A549 (cell line): Measurements from ENCODE around the gene SSC4D. TPM values are rescaled to one million over a fixed set of nuclear protein-coding genes. Genes with fewer than 3 reads are reported as not detected.

ENCODE experiments used
- ATAC-seq, 2 experiments: fragments of 200-7000 bp in 1 of 2; fragments of >200 bp in 1 of 2; cut with Nextera tagmentation in 1 of 2; cut with Tn5 transposase in 1 of 2; 3 replicates each; pipeline versions ENCODE4 v1.8.0 to v1.9.1; 2018 to 2020; ENCODE audit warnings: mild to moderate bottlenecking in 1 of 2, moderate library complexity in 1 of 2
- CTCF ChIA-PET: fragments of 300-600 bp; sonication (Branson Sonifier 250); formaldehyde crosslinking; extraction: SDS; loops from one replicate; lab custom pipeline; 2021; ENCODE audit warnings: antibody characterized with exemption, inconsistent platforms; lab: Yijun Ruan, JAX
- POLR2A ChIA-PET: fragments of 350-600 bp; formaldehyde crosslinking; extraction: SDS; loops from one replicate; lab custom pipeline; 2021; ENCODE audit warnings: antibody characterized with exemption, inconsistent platforms; lab: Yijun Ruan, JAX
- DNase-seq, 2 experiments: peaks; one replicate each; pipeline versions ENCODE4 v3.0.0 to v3.0.0-alpha.2; 2011 to 2016; ENCODE audit warnings: low read depth in 1 of 2, low spot score in 1 of 2
- FAIRE-seq: peaks from 2 replicates; lab custom pipeline; 2011; peaks lifted over from hg19 to GRCh38; lab: Jason Lieb, UNC
- H3K27ac ChIP-seq, 2 experiments: fragments of >200 bp; sonication (Bioruptor Twin); formaldehyde crosslinking; 3 replicates each; pipeline ENCODE4 v1.5.1; 2016 to 2017
- H3K4me1 ChIP-seq: fragments of >200 bp; sonication (Bioruptor Twin); formaldehyde crosslinking; 3 replicates; pipeline ENCODE4 v1.6.1; 2016
- H3K4me2 ChIP-seq: fragments of >200 bp; sonication (Bioruptor Twin); formaldehyde crosslinking; 3 replicates; pipeline ENCODE4 v1.6.1; 2016
- H3K4me3 ChIP-seq: fragments of >200 bp; sonication (Bioruptor Twin); formaldehyde crosslinking; 3 replicates; pipeline ENCODE4 v1.5.1; 2016
- H3K9me3 ChIP-seq: fragments of >200 bp; sonication (Bioruptor Twin); formaldehyde crosslinking; 3 replicates; pipeline ENCODE4 v1.6.1; 2016
- BCL3 ChIP-seq: fragments of >200 bp; sonication (Bioruptor Twin); formaldehyde crosslinking; IDR thresholded peaks from 3 replicates; pipeline ENCODE4 v1.6.1; 2016
- BHLHE40 ChIP-seq: IDR thresholded peaks from 2 replicates; pipeline ENCODE4 v1.6.1; 2012; ENCODE audit warnings: low read depth, low read length, inconsistent platforms
- CEBPB ChIP-seq, 2 experiments: fragments of >200 bp in 1 of 2; sonication (Bioruptor Twin) in 1 of 2; formaldehyde crosslinking in 1 of 2; IDR thresholded peaks; 2 replicates each; pipeline ENCODE4 v1.6.1; 2012 to 2016
- CHD2 ChIP-seq: fragments of 150-350 bp; IDR thresholded peaks from 2 replicates; pipeline ENCODE4 v1.6.1; 2014; ENCODE audit warnings: low read length; ENCODE audit not compliant: partially characterized antibody
- EHF ChIP-seq: fragments of 250-450 bp; sonication (Bioruptor Pico); IDR thresholded peaks from 2 replicates; pipeline ENCODE4 v1.5.0; 2020; ENCODE audit warnings: mild to moderate bottlenecking
- FOSB ChIP-seq: fragments of 250-450 bp; sonication (Bioruptor Pico); IDR thresholded peaks from 2 replicates; pipeline ENCODE4 v1.5.0; 2020; ENCODE audit warnings: mild to moderate bottlenecking, moderate library complexity
- GATA3 ChIP-seq: IDR thresholded peaks from 2 replicates; pipeline ENCODE4 v1.6.1; 2012; ENCODE audit warnings: borderline replicate concordance
- HEYL ChIP-seq: fragments of 250-450 bp; sonication (Bioruptor Pico); IDR thresholded peaks from 2 replicates; pipeline ENCODE4 v1.8.0; 2021; ENCODE audit warnings: mild to moderate bottlenecking, moderate library complexity
- HOXA7 ChIP-seq: fragments of 250-450 bp; sonication (Bioruptor Pico); IDR thresholded peaks from 2 replicates; pipeline ENCODE4 v1.5.0; 2020; ENCODE audit warnings: mild to moderate bottlenecking, moderate library complexity
- HOXB5 ChIP-seq: fragments of 250-450 bp; sonication (Bioruptor Pico); IDR thresholded peaks from 2 replicates; pipeline ENCODE4 v1.5.0; 2020; ENCODE audit warnings: mild to moderate bottlenecking, moderate library complexity
- JUN ChIP-seq, 2 experiments: fragments of >200 bp; sonication (Bioruptor Twin); formaldehyde crosslinking; IDR thresholded peaks; 2 replicates in 1 of 2; 3 replicates in 1 of 2; pipeline ENCODE4 v1.6.1; 2016 to 2017
- MAZ ChIP-seq: fragments of 150-350 bp; IDR thresholded peaks from 2 replicates; pipeline ENCODE4 v1.6.1; 2014; ENCODE audit warnings: antibody characterized with exemption, low read depth, low read length, borderline replicate concordance
- POLR2AphosphoS2 ChIP-seq: conservative IDR thresholded peaks from 2 replicates; pipeline ENCODE4 v1.6.1; 2012; ENCODE audit warnings: low read length, improper control_type of control experiment, inconsistent platforms
- TP53 ChIP-seq: fragments of 250-450 bp; sonication (Bioruptor Pico); IDR thresholded peaks from 2 replicates; pipeline ENCODE4 v1.5.0; 2021; ENCODE audit warnings: mild to moderate bottlenecking, moderate library complexity
- ZNF302 ChIP-seq: fragments of 250-450 bp; sonication (Bioruptor Pico); IDR thresholded peaks from 2 replicates; pipeline ENCODE4 v1.9.0; 2021; ENCODE audit warnings: inconsistent platforms, mild to moderate bottlenecking, moderate library complexity
- WGBS: methylation state at CpG from one replicate; pipeline ENCODE4 v1.1.6; 2017; ENCODE audit errors: missing lambda C conversion rate; 5-methylcytosine and 5-hydroxymethylcytosine counted together
- polyA plus RNA-seq, 4 experiments: library from polyadenylated mRNA; depleted of rRNA in 3 of 4; stranded (reverse); fragments of >200 nt; fragmentation: RNase III in 1 of 4; extraction: RNeasy Plus Mini Kit Qiagen cat#74134 plus additional on column Dnase treatment in 1 of 4; gene quantifications; 2 replicates in 3 of 4; 3 replicates in 1 of 4; pipeline ENCODE4 v1.2.3, GENCODE V29; 2011 to 2017
- TF ChIP-seq, protein P1 (sequence below): IDR thresholded peaks from 2 replicates; pipeline ENCODE4 v1.6.1; 2012
- TF ChIP-seq, protein P2 (sequence below): fragments of 250-450 bp; sonication (Bioruptor Pico); IDR thresholded peaks from 2 replicates; pipeline ENCODE4 v1.5.0; 2021; ENCODE audit warnings: mild to moderate bottlenecking, moderate library complexity, borderline replicate concordance

The SSC4D gene
- polyA plus RNA-seq, 2 of the 4 experiments (the other 2 are of a cell fraction), result 0.45 to 0.79 TPM

GRCh38 chr7:76381814-76382213 lies 27.7 kb downstream of the SSC4D start:
- no peak for TF ChIP-seq CHD2
- TF ChIP-seq, protein P1, sequence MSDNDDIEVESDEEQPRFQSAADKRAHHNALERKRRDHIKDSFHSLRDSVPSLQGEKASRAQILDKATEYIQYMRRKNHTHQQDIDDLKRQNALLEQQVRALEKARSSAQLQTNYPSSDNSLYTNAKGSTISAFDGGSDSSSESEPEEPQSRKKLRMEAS, result no peak
- TF ChIP-seq POLR2AphosphoS2, result no peak
- no peak for TF ChIP-seq HOXA7 (CRISPR knock-in tag)
- TF ChIP-seq HEYL, result no peak
- TF ChIP-seq, all 56 proteins: peak for 0
- POLR2A ChIA-PET, result interaction anchor here (0.7 kb wide), 1 partner anchor 9 kb away, joined by 3 read pairs; no protein-coding TSS in a partner anchor
- CTCF ChIA-PET, result interaction anchor here (1.1 kb wide), 1 partner anchor 8 kb away, joined by 4 read pairs; no protein-coding TSS in a partner anchor
- Histone ChIP-seq H3K9me3 (no peaks in the 10 kb centered on the region), H3K27ac (peak overlapping the region in 1 of 2 experiments; percentile 96; a peak in 3 of 6 replicates), H3K4me2 (no peak overlapping the region), H3K4me1 (peaks cover 36% of the 10 kb centered on the region), H3K4me3 (no peak overlapping the region)
- DNase-seq (no peak), FAIRE-seq (no peak), ATAC-seq (no peak)
- whole genome bisulfite sequencing, result 94% methylated on average over 7 of the region's 7 CpGs

GRCh38 chr7:76380623-76380966 lies 28.9 kb downstream of the SSC4D start:
- peak overlapping the region; percentile 89 to 96 for H3K27ac ChIP-seq
- TF ChIP-seq BHLHE40 (no peak), MAZ (no peak), TP53 (CRISPR knock-in tag) (0 out of 2 replicates have a peak, but pooled peaks have one; percentile 43), ZNF302 (peak; percentile 64)
- TF ChIP-seq, protein P2, sequence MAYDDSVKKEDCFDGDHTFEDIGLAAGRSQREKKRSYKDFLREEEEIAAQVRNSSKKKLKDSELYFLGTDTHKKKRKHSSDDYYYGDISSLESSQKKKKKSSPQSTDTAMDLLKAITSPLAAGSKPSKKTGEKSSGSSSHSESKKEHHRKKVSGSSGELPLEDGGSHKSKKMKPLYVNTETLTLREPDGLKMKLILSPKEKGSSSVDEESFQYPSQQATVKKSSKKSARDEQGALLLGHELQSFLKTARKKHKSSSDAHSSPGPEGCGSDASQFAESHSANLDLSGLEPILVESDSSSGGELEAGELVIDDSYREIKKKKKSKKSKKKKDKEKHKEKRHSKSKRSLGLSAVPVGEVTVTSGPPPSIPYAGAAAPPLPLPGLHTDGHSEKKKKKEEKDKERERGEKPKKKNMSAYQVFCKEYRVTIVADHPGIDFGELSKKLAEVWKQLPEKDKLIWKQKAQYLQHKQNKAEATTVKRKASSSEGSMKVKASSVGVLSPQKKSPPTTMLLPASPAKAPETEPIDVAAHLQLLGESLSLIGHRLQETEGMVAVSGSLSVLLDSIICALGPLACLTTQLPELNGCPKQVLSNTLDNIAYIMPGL (CRISPR knock-in tag), result no peak
- TF ChIP-seq, protein P1, result peak; percentile 6; the same call in 1 of the 2 replicates
- TF ChIP-seq, all 56 proteins: peak for 3
- FAIRE-seq (no peak), DNase-seq (no peak), ATAC-seq (no peak)
- Histone ChIP-seq H3K4me3 (0 out of 3 replicates have a peak overlapping the region, but pooled peaks have one; percentile 28), H3K4me2 (peak overlapping the region; percentile 68), H3K4me1 (peaks cover 42% of the 10 kb centered on the region), H3K9me3 (no peaks in the 10 kb centered on the region)
- 88% methylated on average over 7 of the region's 7 CpGs for WGBS
- POLR2A ChIA-PET, result no interaction called here
- CTCF ChIA-PET, result no interaction called here

DNA sequence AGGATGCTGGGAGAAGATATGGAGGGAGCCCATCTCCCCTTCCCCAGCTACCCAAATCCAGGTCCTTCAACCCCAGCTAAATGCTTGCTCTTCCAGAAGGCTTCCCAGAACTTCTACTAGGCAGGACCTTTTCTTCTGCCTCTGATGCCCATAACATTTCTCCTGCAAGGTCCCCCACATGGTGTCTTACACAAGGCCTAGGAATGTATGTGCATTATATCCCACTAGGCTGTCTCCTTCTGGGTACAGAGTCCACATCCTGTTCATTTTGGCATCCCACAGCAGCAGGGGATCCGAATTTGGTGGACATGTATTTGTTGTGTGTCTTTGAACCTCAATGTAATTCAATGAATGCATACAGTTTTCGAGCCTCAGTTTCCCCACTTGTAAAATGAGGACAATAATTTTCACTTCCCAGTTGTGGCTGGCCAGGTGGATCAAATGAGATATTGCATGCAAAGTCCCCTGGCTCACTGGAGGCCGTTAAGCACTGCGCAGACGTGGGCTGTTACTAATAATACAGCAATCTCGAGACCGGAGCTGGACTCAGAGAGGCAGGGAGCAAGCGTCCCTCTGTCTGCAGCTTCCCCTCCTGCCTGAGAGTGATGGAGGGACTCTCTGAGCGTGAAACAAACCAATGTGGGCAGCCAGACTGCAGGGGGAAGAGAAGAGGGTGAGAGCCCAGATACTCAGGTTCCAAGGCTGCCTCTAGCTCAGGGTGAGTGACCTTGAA lies 32.1 kb downstream of the SSC4D start:
- FAIRE-seq (no peak), ATAC-seq (peak; percentile 21 to 34; a peak in 4 of 6 replicates), DNase-seq (peak in 1 of 2 experiments; percentile 70)
- TF ChIP-seq JUN (IDR thresholded peaks at IDR 0.05), result 0 out of 5 replicates have a peak, but pooled peaks of 1 of the 2 experiments have one; percentile 26
- no peak for TF ChIP-seq EHF (CRISPR knock-in tag)
- TF ChIP-seq CEBPB (IDR thresholded peaks at IDR 0.05), result 0 out of 4 replicates have a peak, but pooled peaks of 1 of the 2 experiments have one; percentile 8
- TF ChIP-seq BCL3, result 0 out of 3 replicates have a peak, but pooled peaks have one; percentile 26
- no peak for TF ChIP-seq FOSB (CRISPR knock-in tag)
- TF ChIP-seq, protein P1, result peak; percentile 25; the same call in 1 of the 2 replicates
- TF ChIP-seq GATA3, result 0 out of 2 replicates have a peak, but pooled peaks have one; percentile 4
- TF ChIP-seq HOXB5, result peak; percentile 23; the same call in 1 of the 2 replicates
- Histone ChIP-seq H3K27ac (peak overlapping the region; percentile 89 to 96), H3K9me3 (no peaks in the 10 kb centered on the region), H3K4me3 (no peak overlapping the region), H3K4me1 (peaks cover 60% of the 10 kb centered on the region), H3K4me2 (peak overlapping the region; percentile 59)
- POLR2A ChIA-PET, result interaction anchor here (0.7 to 1.5 kb wide), 3 partner anchors 13 to 92 kb away, joined by 3 to 6 read pairs (median 3); no protein-coding TSS in a partner anchor
- CTCF ChIA-PET, result interaction anchor here (0.6 to 4.9 kb wide), 4 partner anchors 12 to 115 kb away, joined by 3 to 28 read pairs (median 12); partner anchors contain the start of gene YWHAG
- 38% methylated on average over 9 of the region's 9 CpGs for WGBS
